PC-9 (cell line): ENCODE results near the gene PNP. TPM values are rescaled to one million over a fixed set of nuclear protein-coding genes. Genes with fewer than 3 reads are reported as not detected.
A peak's percentile ranks its signal among the peaks of the same experiment; 100 is the strongest.

Experiments used
- BruUV-seq: library from RNA; stranded (reverse); fragments of 400-500 nt; replicated peaks from 2 replicates; lab custom pipeline; 2021; lab: Mats Ljungman, UMichigan
- CTCF ChIA-PET: fragments of 300-600 bp; sonication (Branson Sonifier 250); formaldehyde crosslinking; loops from one replicate; lab custom pipeline; 2022; ENCODE audit warnings: antibody characterized with exemption; lab: Charles Lee
- POLR2A ChIA-PET: fragments of 300-600 bp; sonication (Branson Sonifier 250); formaldehyde crosslinking; loops from one replicate; lab custom pipeline; 2022; ENCODE audit warnings: antibody characterized with exemption; ENCODE audit not compliant: unreplicated experiment; lab: Charles Lee
- DNase-seq, 2 experiments: peaks; one replicate each; pipeline versions ENCODE4 v3.0.0 to v3.0.0-alpha.2; 2015 to 2022; ENCODE audit warnings: mixed read lengths in 1 of 2
- H2AFZ ChIP-seq: fragments of 200-600 bp; sonication (generic); 2 replicates; pipeline ENCODE4 v1.8.1; 2017; ENCODE audit warnings: antibody characterized with exemption
- H3F3A ChIP-seq: fragments of 200-600 bp; sonication (generic); 2 replicates; pipeline ENCODE4 v1.8.1; 2017; ENCODE audit warnings: antibody characterized with exemption, mild to moderate bottlenecking, low read depth; ENCODE audit not compliant: insufficient read depth
- H3K27ac ChIP-seq: fragments of 200-600 bp; sonication (generic); 2 replicates; pipeline ENCODE4 v1.6.1; 2016; ENCODE audit warnings: mixed run types
- H3K27me3 ChIP-seq: fragments of 200-600 bp; sonication (generic); 2 replicates; pipeline ENCODE4 v1.6.1; 2016; ENCODE audit warnings: low read depth, mixed run types; ENCODE audit not compliant: insufficient read depth
- H3K36me3 ChIP-seq: fragments of 200-600 bp; sonication (generic); 2 replicates; pipeline ENCODE4 v1.6.1; 2016; ENCODE audit warnings: low read depth, mixed run types
- H3K4me1 ChIP-seq: fragments of 200-600 bp; sonication (generic); replicated peaks from 2 replicates; pipeline ENCODE4 v1.6.1; 2016; ENCODE audit warnings: mixed run types; ENCODE audit not compliant: insufficient read depth
- H3K4me2 ChIP-seq: fragments of 200-600 bp; sonication (generic); 2 replicates; pipeline ENCODE4 v1.6.1; 2017; ENCODE audit warnings: mixed run types
- H3K4me3 ChIP-seq: fragments of 200-600 bp; sonication (generic); 2 replicates; pipeline ENCODE4 v1.6.1; 2016; ENCODE audit warnings: mixed run types
- H3K79me2 ChIP-seq: fragments of 200-600 bp; sonication (generic); 2 replicates; pipeline ENCODE4 v1.6.1; 2017; ENCODE audit warnings: low read depth, mixed run types
- H3K9me2 ChIP-seq: fragments of 200-600 bp; sonication (generic); 2 replicates; pipeline ENCODE4 v1.8.1; 2017; ENCODE audit warnings: mild to moderate bottlenecking; ENCODE audit not compliant: insufficient read depth
- H3K9me3 ChIP-seq: fragments of 200-600 bp; sonication (generic); 2 replicates; pipeline ENCODE4 v1.8.1; 2016; ENCODE audit warnings: low read depth; ENCODE audit not compliant: insufficient read depth
- H4K20me1 ChIP-seq: fragments of 200-600 bp; sonication (generic); 2 replicates; pipeline ENCODE4 v1.8.1; 2017; ENCODE audit not compliant: insufficient read depth
- EZH2 ChIP-seq: fragments of 200-600 bp; sonication (generic); IDR thresholded peaks from 2 replicates; pipeline ENCODE4 v1.8.0; 2017; ENCODE audit warnings: antibody characterized with exemption, low read depth
- intact Hi-C: fragments of 100-400 bp; cut with micrococcal nuclease; formaldehyde crosslinking; loops from one replicate; pipeline ENCODE4 v1.10.0; 2022; ENCODE audit not compliant: unreplicated experiment
- total RNA-seq: library from RNA; stranded (reverse); gene quantifications from 2 replicates; pipeline ENCODE4 v1.2.3, GENCODE V29; 2021
- TF ChIP-seq, protein P1 (sequence below): fragments of 200-600 bp; sonication (generic); conservative IDR thresholded peaks from 2 replicates; pipeline ENCODE4 v1.6.1; 2017; ENCODE audit warnings: mixed run types, antibody characterized with exemption, mild to moderate bottlenecking, moderate library complexity

Gene PNP
- total RNA-seq, 1 experiment from 2014 or later, result 26.9 TPM

- Histone ChIP-seq H3K27ac (peak overlapping the region; percentile 16; the same call in 1 of the 2 replicates), H3F3A (peaks cover 16% of the 10 kb centered on the region; the same call in 1 of the 2 replicates)
Observed at GRCh38 chr14:20498622-20499021, 29.4 kb downstream of the PNP start.

DNA sequence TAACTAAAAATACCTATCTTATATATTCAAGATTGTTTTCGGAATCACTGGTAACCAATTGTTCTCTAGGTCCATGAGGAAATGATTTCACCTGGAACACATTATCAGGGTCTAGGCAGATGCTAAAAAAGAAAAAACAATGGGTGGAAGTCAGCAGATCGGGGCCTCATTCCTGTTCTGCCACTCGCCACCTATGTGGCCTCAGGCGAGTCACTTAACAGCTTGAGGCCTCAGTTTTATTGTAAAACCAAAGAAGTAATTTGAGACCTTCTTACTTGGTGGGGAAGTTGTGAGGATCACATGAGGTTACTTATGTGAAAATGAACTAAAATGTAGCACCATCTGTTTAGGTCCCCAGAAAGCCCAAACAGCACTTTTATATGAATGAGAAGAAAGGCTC is 29.9 kb downstream of the PNP start:
- H3K9me2 ChIP-seq, result no peaks in the 10 kb centered on the region
- H3K27me3 ChIP-seq, result no peaks in the 10 kb centered on the region
- H3K4me1 ChIP-seq, result peaks cover 24% of the 10 kb centered on the region
- peak overlapping the region; percentile 39; the same call in 1 of the 2 replicates for H2AFZ ChIP-seq
- TF ChIP-seq EZH2, result no peak
- ChIA-PET POLR2A (interaction anchor here (0.7 kb wide), 1 partner anchor 77 kb away, joined by 4 read pairs; no protein-coding TSS in a partner anchor), CTCF (no interaction called here)
- H3K4me3 ChIP-seq, result no peak overlapping the region
- H3K9me3 ChIP-seq, result no peaks in the 10 kb centered on the region
- intact Hi-C loops, result no loop called here
- no peaks in the 10 kb centered on the region for H3K79me2 ChIP-seq
- peak; percentile 17 to 58 for DNase-seq
- peaks cover 16% of the 10 kb centered on the region; the same call in 1 of the 2 replicates for H3F3A ChIP-seq
- peak overlapping the region; percentile 16; the same call in 1 of the 2 replicates for H3K27ac ChIP-seq
- H3K36me3 ChIP-seq, result no peaks in the 10 kb centered on the region
- peak overlapping the region; percentile 38; the same call in 1 of the 2 replicates for H3K4me2 ChIP-seq
- no TSS peak for BruUV-seq
- H4K20me1 ChIP-seq, result no peaks in the 10 kb centered on the region

More at GRCh38 chr14:20498622-20499021, 29.4 kb downstream of the PNP start:
- Histone ChIP-seq H3K27me3 (no peaks in the 10 kb centered on the region), H3K4me2 (0 out of 2 replicates have a peak overlapping the region, but pooled peaks have one; percentile 38), H3K79me2 (no peaks in the 10 kb centered on the region), H2AFZ (no peak overlapping the region), H3K9me3 (no peaks in the 10 kb centered on the region), H3K4me1 (peaks cover 24% of the 10 kb centered on the region), H4K20me1 (no peaks in the 10 kb centered on the region), H3K4me3 (no peak overlapping the region), H3K36me3 (no peaks in the 10 kb centered on the region), H3K9me2 (no peaks in the 10 kb centered on the region)
- intact Hi-C loops, result no loop called here
- ChIA-PET POLR2A (no interaction called here), CTCF (no interaction called here)
- DNase-seq, result no peak
- BruUV-seq, result no TSS peak
- TF ChIP-seq, protein P1, sequence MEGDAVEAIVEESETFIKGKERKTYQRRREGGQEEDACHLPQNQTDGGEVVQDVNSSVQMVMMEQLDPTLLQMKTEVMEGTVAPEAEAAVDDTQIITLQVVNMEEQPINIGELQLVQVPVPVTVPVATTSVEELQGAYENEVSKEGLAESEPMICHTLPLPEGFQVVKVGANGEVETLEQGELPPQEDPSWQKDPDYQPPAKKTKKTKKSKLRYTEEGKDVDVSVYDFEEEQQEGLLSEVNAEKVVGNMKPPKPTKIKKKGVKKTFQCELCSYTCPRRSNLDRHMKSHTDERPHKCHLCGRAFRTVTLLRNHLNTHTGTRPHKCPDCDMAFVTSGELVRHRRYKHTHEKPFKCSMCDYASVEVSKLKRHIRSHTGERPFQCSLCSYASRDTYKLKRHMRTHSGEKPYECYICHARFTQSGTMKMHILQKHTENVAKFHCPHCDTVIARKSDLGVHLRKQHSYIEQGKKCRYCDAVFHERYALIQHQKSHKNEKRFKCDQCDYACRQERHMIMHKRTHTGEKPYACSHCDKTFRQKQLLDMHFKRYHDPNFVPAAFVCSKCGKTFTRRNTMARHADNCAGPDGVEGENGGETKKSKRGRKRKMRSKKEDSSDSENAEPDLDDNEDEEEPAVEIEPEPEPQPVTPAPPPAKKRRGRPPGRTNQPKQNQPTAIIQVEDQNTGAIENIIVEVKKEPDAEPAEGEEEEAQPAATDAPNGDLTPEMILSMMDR, result no peak
- TF ChIP-seq EZH2, result no peak

DNA sequence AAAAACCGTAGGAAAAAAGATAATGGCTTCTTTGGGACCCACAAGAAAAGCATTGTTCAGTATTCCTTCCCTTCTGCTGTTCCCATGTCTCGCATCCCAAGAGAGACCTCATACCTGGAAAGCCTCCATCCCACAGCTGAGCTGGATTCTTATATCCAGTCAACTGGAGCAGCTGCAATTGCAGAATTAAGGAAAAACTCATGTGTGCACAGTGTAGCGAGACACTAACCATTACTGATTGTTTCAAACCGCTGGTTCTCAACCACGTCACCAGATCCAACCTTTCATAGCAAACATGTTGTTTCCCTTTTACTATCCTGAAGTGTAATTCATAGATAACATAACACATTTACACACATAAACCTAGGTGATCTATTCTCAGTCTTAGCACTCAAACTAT is 30.7 kb downstream of the PNP start:
- CTCF ChIA-PET, result no interaction called here
- H3K9me3 ChIP-seq, result no peaks in the 10 kb centered on the region
- no peak overlapping the region for H2AFZ ChIP-seq
- H3K27me3 ChIP-seq, result no peaks in the 10 kb centered on the region
- TF ChIP-seq, protein P1, result no peak
- TF ChIP-seq EZH2, result no peak
- POLR2A ChIA-PET, result no interaction called here
- H3K4me1 ChIP-seq, result peaks cover 24% of the 10 kb centered on the region
- BruUV-seq, result no TSS peak
- H3K79me2 ChIP-seq, result no peaks in the 10 kb centered on the region
- H4K20me1 ChIP-seq, result no peaks in the 10 kb centered on the region
- no peak for DNase-seq
- H3K27ac ChIP-seq, result no peak overlapping the region
- no peak overlapping the region for H3K4me3 ChIP-seq
- no peak overlapping the region for H3K4me2 ChIP-seq
- H3K9me2 ChIP-seq, result no peaks in the 10 kb centered on the region
- intact Hi-C loops, result no loop called here
- H3F3A ChIP-seq, result peaks cover 10% of the 10 kb centered on the region; the same call in 1 of the 2 replicates
- no peaks in the 10 kb centered on the region for H3K36me3 ChIP-seq

GRCh38 chr14:20501346-20501745 is 32.1 kb downstream of the PNP start:
- no peaks in the 10 kb centered on the region for H3F3A ChIP-seq
- no peaks in the 10 kb centered on the region for H3K27me3 ChIP-seq
- H3K9me2 ChIP-seq, result no peaks in the 10 kb centered on the region
- H3K79me2 ChIP-seq, result no peaks in the 10 kb centered on the region
- no peaks in the 10 kb centered on the region for H3K9me3 ChIP-seq
- no TSS peak for BruUV-seq
- no peak overlapping the region for H2AFZ ChIP-seq
- POLR2A ChIA-PET, result no interaction called here
- H3K36me3 ChIP-seq, result no peaks in the 10 kb centered on the region
- peaks cover 14% of the 10 kb centered on the region for H3K4me1 ChIP-seq
- no peaks in the 10 kb centered on the region for H4K20me1 ChIP-seq
- no peak for DNase-seq
- TF ChIP-seq, protein P1, result no peak
- TF ChIP-seq EZH2, result no peak
- no peak overlapping the region for H3K4me2 ChIP-seq
- H3K4me3 ChIP-seq, result no peak overlapping the region
- intact Hi-C loops, result no loop called here
- H3K27ac ChIP-seq, result no peak overlapping the region
- CTCF ChIA-PET, result no interaction called here
